IPS-20b (cell line): ENCODE results near the gene ALDH1L1.
"Not testable (repeated sequence)": the region's sequence is repeated elsewhere in the genome, so short reads cannot be mapped to it uniquely, and the experiment has no call there.

Experiments
- H3K27ac ChIP-seq: one replicate; pipeline ENCODE4 v1.5.1; 2013; ENCODE audit warnings: low read length
- H3K27me3 ChIP-seq: 2 replicates; pipeline ENCODE4 v1.6.1; 2013; ENCODE audit warnings: mild to moderate bottlenecking, low read length, inconsistent platforms; ENCODE audit not compliant: insufficient read depth
- H3K36me3 ChIP-seq: 2 replicates; pipeline ENCODE4 v1.6.1; 2013; ENCODE audit warnings: low read depth, mild to moderate bottlenecking, inconsistent platforms, low read length, moderate library complexity; ENCODE audit not compliant: insufficient read depth
- H3K4me1 ChIP-seq: 2 replicates; pipeline ENCODE4 v1.6.1; 2013; ENCODE audit warnings: mild to moderate bottlenecking, control low read depth, inconsistent platforms, low read length, moderate library complexity; ENCODE audit not compliant: insufficient read depth
- H3K4me3 ChIP-seq: 2 replicates; pipeline ENCODE4 v1.5.1; 2013; ENCODE audit warnings: mild to moderate bottlenecking, low read length, inconsistent platforms
- H3K9ac ChIP-seq: 2 replicates; pipeline ENCODE4 v1.6.1; 2013; ENCODE audit warnings: low read depth, mild to moderate bottlenecking, inconsistent platforms, low read length, moderate library complexity
- H3K9me3 ChIP-seq: 2 replicates; pipeline ENCODE4 v1.6.1; 2013; ENCODE audit warnings: mild to moderate bottlenecking, low read depth, low read length, inconsistent platforms; ENCODE audit not compliant: insufficient read depth

The ALDH1L1 gene

DNA sequence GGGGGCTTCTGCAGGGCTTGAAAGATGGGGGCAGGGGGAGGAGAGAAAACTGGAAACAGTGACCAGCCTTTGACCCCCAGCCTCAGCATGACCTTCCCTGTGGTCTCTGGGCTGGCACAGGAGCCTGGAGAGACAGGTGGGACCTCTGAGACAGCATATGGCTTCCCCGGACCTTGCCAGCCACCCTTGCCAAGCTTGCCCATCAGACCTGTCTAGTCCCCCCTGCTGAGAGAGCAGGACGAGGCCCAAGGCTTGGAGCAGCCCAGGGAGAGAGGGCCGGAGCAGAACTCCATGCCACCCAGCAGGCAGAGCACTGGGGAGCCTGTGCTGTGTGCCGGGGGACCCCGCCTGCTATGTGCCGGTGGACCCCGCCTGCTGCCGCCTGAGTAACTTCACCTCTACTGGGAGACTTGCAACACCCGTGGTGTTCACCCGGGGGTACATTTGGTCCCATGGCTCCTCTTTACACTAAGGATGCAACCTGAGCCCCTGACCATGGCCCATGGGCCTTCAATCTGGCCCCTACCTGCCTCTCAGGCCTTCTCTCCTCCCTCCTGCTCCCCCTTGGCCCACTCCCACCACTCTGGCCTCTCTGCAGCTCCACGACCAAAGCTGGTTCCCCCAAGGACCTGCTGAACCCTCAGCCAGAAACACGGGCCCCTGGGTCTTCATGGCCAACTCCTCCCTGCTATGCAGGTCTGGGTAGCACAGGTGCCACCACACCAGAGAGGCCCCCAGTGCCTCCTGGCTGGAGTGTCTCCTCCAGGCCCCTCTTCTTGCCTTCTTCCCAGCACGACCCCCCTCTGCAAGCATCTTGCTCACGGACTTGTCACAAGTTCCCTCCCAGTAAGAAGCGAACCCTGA lies 75.4 kb downstream of the ALDH1L1 start:
- H3K27me3 ChIP-seq, result no peaks in the 10 kb centered on the region
- H3K9me3 ChIP-seq, result no peaks in the 10 kb centered on the region
- no peaks in the 10 kb centered on the region for H3K4me1 ChIP-seq
- H3K4me3 ChIP-seq, result no peak overlapping the region
- H3K9ac ChIP-seq, result no peak overlapping the region
- no peaks in the 10 kb centered on the region for H3K36me3 ChIP-seq
- H3K27ac ChIP-seq, result no peak overlapping the region

DNA sequence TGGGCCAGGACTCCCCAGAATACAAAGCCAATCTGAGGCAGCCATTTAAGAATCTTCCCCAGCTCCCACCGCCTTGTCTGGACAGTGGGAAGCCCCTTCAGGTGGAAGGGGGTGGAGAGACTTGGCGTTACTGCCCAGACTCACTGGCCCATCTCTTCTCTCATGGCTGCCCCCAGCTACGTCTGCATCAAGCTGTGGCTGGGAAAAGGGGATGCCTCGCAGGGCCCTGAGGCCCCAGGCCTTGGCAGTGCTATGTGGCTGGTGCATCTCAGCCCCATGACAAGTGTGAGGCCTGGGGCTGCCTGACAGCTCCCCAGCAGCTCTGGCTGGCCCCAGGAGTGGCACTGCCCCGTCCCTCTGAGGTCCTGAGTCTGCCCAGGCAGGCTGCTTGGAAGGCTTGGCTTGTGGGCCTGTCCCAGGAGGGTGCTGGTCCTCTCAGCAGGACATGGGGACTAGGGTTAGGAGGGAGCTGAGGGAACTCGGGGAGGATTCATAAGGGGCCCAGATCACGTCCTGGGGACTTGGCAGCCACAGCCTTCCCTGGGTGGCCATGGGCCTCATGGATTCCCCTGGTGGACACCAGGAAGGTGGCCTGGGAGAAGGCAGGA lies 76.3 kb downstream of the ALDH1L1 start:
- Histone ChIP-seq H3K36me3 (no peaks in the 10 kb centered on the region), H3K4me1 (no peaks in the 10 kb centered on the region), H3K9me3 (no peaks in the 10 kb centered on the region), H3K9ac (no peak overlapping the region), H3K27me3 (no peaks in the 10 kb centered on the region), H3K4me3 (no peak overlapping the region), H3K27ac (no peak overlapping the region)

DNA sequence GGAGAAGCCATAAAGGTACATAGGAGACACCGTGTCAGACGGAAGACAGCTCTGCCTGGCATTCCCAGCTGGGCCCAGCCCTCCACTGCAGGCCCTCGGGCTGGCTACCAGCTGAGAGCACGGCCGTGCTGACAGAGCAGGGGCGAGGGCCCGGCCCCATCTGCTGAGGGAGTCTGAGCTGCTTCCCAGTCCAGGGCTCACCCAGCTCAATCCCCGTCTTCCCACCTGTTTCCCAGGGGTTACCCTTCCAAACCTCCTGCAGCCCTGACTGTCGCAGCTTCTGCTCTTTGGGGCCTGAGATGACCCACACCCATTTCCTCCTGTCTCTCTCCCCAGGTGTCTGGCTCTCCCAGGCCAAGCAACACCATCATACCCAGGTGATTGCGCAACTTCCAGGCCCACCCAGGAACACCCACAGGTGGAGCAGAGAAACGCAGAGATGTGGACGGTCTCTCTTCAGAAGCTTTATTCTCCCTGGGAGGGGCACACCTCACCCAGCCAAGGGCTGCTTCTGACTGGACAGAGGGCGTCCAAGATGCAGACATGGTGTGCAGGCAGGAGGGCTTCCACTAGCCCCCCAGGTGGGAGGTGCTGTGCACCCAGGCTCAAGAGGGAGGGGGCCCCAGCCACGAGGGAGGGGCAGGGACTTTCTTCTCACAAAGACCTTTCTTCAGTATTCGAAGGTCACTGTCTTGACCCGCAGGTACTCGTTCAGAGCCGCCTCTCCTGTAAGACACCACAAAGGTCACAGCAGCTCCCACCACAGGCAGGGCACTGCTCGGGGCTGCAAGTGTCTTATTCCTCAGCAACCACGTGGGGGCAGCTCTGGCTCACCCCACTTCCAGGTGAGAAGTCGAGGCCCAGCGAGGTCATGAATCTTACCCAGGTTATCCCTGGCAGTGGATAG lies 77.0 kb downstream of the ALDH1L1 start:
- no peak overlapping the region for H3K4me3 ChIP-seq
- H3K36me3 ChIP-seq, result no peaks in the 10 kb centered on the region
- no peaks in the 10 kb centered on the region for H3K4me1 ChIP-seq
- H3K27me3 ChIP-seq, result no peaks in the 10 kb centered on the region
- H3K27ac ChIP-seq, result no peak overlapping the region
- no peak overlapping the region for H3K9ac ChIP-seq
- H3K9me3 ChIP-seq, result no peaks in the 10 kb centered on the region

DNA sequence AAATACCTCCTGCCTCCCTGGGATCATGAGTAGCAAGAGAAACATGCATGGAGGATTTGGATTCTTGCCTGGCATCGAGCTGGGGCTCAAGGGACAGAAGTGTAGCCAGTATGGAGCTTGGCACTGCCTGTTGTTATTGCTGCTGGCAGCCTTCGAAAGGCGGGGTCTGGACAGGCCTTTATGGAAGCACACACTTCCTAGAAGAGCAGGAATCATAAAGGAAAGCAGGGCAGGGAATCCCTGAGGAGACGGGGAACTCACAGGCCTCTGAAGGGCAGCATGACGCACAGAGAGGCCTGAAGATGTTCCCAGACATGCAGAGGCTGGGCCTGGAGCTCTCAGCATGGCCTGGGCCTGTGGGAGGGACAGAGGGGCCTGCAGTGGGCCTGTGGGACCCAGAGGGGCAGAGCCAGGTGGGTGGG lies 77.8 kb downstream of the ALDH1L1 start:
- Histone ChIP-seq H3K4me3 (no peak overlapping the region), H3K27me3 (no peaks in the 10 kb centered on the region), H3K27ac (no peak overlapping the region), H3K4me1 (no peaks in the 10 kb centered on the region), H3K36me3 (no peaks in the 10 kb centered on the region), H3K9ac (no peak overlapping the region), H3K9me3 (no peaks in the 10 kb centered on the region)

DNA sequence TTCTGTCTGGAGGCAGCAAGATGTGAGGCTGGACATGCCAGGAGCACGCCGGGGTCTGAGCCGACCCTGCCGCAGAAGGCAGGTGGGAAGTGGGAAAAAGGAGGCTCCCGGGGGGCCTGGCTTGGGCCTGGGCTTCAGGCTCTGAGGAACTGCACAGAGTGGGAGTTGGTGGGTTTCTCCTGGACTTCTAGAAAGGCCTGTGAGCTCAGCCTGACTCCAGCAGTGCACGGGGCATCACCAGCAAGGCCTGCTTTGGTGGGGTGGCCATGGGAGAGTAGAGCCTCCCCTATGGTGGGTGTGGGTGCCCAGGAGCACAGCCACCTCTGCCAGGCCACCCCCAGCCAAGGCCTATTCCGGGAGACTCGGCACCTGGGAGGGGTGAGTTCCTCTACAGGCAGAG lies 78.4 kb downstream of the ALDH1L1 start:
- no peak overlapping the region for H3K9ac ChIP-seq
- no peak overlapping the region for H3K4me3 ChIP-seq
- no peaks in the 10 kb centered on the region for H3K4me1 ChIP-seq
- no peaks in the 10 kb centered on the region for H3K36me3 ChIP-seq
- H3K27ac ChIP-seq, result no peak overlapping the region
- H3K27me3 ChIP-seq, result no peaks in the 10 kb centered on the region
- peaks cover 5% of the 10 kb centered on the region for H3K9me3 ChIP-seq

DNA sequence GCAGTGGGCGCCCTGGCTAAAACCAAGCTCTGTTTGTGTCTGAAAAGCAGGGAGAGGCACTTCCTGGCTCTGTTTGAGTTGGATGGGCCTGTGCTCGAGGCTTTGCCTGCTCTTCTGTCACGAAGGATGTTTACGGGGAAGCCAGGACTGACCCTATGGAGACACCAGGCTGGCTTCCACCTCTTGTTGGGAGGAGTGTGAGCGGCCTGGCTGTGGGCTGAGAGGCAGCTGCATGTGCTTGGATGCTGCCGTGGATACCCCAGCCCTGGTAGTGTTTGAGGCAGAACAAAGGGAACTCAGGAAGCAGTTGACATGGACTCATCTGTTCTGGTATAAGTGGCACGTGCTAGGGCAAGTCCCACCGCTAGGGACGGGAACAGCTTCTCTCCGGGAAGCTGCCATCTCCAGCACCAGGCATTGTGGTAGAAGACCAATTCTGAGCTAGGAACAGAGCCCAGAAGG lies 78.8 kb downstream of the ALDH1L1 start:
- H3K4me3 ChIP-seq, result no peak overlapping the region
- H3K27me3 ChIP-seq, result no peaks in the 10 kb centered on the region
- no peak overlapping the region for H3K27ac ChIP-seq
- H3K36me3 ChIP-seq, result no peaks in the 10 kb centered on the region
- H3K4me1 ChIP-seq, result no peaks in the 10 kb centered on the region
- no peak overlapping the region for H3K9ac ChIP-seq
- peaks cover 8% of the 10 kb centered on the region for H3K9me3 ChIP-seq

DNA sequence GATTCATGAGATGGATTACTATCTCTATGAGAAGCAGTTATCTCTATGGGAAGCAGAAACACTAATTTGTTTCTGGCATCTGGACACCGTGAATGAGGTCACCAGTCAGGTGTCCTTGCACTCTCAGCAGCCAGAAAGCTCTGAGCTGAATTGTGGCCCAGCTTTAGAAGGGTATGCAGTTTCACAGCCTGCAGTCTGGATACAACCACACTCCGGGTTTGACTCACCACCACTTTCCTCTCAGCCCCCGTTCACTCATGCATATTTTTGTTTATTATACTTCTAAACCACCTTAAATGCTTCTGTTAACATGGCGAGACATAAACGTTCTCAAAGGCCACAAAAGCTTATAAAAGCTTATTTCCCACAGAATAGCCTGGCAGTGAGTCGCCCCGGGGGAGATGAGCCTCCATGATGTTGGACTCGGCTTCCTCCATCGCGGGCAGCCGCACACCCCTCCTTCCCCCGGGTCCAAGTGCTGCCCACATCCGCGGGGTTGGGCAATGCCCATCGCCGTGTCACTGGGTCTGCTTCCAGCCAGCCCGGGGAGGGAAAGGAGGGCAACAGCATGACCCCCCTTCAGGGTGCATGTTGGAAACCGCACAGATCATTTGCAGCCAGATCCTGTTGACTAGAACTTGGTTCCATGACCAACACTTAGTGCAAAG lies 79.6 kb downstream of the ALDH1L1 start:
- no peak overlapping the region for H3K9ac ChIP-seq
- no peaks in the 10 kb centered on the region for H3K27me3 ChIP-seq
- H3K36me3 ChIP-seq, result no peaks in the 10 kb centered on the region
- no peak overlapping the region for H3K4me3 ChIP-seq
- peaks cover 15% of the 10 kb centered on the region for H3K9me3 ChIP-seq
- no peak overlapping the region for H3K27ac ChIP-seq
- no peaks in the 10 kb centered on the region for H3K4me1 ChIP-seq

DNA sequence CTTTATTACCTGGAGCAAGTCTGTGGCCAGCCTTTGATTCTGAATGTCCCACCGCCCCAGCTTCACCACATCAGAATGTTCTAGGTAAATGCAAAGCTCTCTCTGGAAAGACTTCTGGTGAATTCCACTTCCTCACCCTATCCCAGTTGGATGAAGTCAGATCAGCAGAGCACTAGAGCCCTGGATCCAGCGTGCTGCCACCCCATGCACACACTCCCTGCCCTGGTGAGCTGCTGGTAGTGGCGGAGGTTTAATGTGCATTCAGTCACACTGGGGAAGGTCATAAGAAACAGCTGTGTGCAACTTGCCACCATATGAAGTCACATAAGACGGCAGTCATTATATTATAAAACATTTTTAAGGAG lies 80.1 kb downstream of the ALDH1L1 start:
- Histone ChIP-seq H3K9me3 (peaks cover 17% of the 10 kb centered on the region), H3K36me3 (no peaks in the 10 kb centered on the region), H3K9ac (no peak overlapping the region), H3K27ac (no peak overlapping the region), H3K27me3 (no peaks in the 10 kb centered on the region), H3K4me3 (no peak overlapping the region), H3K4me1 (no peaks in the 10 kb centered on the region)

DNA sequence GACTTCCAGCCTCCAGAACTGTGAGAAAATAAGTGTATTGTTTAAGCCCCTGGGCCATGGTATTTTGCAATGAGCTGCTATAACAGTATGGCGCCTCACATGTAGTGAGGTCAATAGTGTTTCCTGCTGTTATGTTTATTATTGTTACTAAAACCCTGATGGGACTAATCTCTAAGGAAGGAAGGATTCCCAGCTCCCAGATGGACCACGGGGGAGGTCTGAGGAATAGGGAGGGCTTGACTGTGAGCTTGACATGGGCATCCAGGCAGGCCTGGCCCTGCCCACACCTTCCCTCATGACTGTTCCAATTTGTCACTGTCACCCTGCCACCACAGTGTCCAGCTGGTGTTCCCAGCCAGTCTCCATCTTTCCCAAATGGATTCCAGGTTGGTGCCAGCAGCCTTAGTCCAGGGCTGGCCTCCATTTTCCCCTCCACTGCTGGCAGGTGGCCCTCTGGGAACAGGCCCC lies 82.0 kb downstream of the ALDH1L1 start:
- Histone ChIP-seq H3K9me3 (peaks cover 17% of the 10 kb centered on the region), H3K4me1 (no peaks in the 10 kb centered on the region), H3K4me3 (no peak overlapping the region), H3K27ac (no peak overlapping the region), H3K9ac (no peak overlapping the region), H3K27me3 (no peaks in the 10 kb centered on the region), H3K36me3 (no peaks in the 10 kb centered on the region)

DNA sequence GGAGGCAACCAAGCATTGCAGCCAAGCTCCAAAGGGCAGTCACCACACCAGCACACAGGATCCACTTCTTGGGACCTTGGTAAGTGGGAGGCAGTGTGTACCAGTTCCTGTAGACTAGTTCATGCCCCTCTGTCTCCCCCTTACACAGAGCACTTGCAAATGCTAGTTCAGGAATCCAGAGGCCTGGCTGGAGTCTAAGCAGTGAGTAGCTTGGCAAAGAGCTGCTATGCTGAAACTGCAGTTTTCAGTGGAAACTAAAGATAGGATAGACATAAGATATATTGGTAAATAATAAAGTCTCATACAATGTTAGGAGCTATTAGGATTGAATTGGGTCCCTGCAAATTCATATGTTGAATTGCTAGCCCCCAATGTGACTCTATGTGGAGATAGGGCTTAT lies 82.6 kb downstream of the ALDH1L1 start:
- Histone ChIP-seq H3K9me3 (peaks cover 18% of the 10 kb centered on the region), H3K27me3 (no peaks in the 10 kb centered on the region), H3K9ac (no peak overlapping the region), H3K27ac (no peak overlapping the region), H3K4me3 (no peak overlapping the region), H3K4me1 (no peaks in the 10 kb centered on the region), H3K36me3 (no peaks in the 10 kb centered on the region)

DNA sequence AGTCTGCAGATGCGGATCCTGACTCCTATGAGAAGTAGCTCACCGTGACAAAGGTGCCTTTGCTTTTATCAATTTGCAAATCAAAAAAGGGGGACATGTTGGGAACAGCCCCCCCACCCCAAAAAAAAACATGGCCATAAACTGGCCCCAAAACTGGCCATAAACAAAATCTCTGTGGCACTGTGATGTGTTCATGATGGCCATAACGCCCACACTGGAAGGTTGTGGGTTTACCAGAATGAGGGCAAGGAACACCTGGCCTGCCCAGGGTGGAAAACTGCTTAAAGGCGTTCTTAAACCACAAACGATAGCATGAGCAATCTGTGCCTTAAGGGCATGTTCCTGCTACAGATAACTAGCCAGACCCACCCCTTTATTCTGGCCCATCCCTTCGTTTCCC lies 84.1 kb downstream of the ALDH1L1 start:
- not testable (repeated sequence) for H3K36me3 ChIP-seq, H3K9ac ChIP-seq, H3K27ac ChIP-seq, H3K4me3 ChIP-seq, H3K27me3 ChIP-seq, H3K4me1 ChIP-seq
- H3K9me3 ChIP-seq, result peaks cover 26% of the 10 kb centered on the region
